ENCODE measurements around the gene SMYD3.
"Not testable (repeated sequence)": the region's sequence is repeated elsewhere in the genome, so short reads cannot be mapped to it uniquely, and the experiment has no call there.

The SMYD3 gene

DNA sequence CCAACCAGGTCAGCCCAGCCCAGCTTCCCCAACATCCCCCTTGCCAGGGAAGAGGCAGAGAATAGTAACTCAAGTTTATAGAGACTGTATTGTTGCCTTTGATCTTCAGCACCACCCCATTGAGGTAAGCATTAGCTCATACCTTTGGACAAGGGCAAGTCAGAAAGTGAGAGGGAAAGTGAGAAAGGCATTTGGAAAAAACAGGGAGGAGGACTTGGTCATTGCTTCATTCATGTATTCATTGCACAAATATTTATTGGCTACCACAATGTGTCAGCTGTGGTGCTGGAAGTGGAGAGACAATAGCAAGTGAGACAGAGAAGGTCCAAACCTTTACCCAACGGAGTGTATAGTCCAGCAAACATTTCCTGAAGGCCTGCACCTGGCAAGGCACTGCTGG lies 791.1 kb downstream of the SMYD3 start:
- H3K4me3 ChIP-seq (ENCODE audit: low read length), result no peak overlapping the region
- no peak for TF ChIP-seq ZNF274 (IDR thresholded peaks at IDR 0.05; ENCODE audit: low read depth, low read length)

DNA sequence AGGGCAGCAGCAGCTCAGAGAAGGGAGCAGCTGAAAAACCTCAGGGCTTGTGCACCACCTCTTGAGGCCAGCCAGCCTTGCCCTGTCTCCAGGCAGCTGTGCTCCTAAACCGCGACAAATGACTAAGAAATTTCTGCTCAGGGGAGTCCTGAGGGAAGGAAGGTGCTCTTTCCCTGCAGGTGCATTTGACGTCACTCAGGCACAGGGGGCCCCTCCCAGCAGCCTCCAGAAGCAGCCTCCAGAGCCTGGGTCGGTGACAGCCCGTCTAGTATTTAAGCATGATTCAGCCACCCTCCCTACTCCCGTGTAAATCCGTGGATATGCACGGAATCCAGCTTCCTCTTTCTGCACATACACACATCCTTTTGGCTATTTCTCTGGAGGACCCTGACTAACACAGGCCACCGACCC lies 791.8 kb downstream of the SMYD3 start:
- TF ChIP-seq ZNF274 (IDR thresholded peaks at IDR 0.05; ENCODE audit: low read depth, low read length), result no peak
- H3K4me3 ChIP-seq (ENCODE audit: low read length), result no peak overlapping the region

DNA sequence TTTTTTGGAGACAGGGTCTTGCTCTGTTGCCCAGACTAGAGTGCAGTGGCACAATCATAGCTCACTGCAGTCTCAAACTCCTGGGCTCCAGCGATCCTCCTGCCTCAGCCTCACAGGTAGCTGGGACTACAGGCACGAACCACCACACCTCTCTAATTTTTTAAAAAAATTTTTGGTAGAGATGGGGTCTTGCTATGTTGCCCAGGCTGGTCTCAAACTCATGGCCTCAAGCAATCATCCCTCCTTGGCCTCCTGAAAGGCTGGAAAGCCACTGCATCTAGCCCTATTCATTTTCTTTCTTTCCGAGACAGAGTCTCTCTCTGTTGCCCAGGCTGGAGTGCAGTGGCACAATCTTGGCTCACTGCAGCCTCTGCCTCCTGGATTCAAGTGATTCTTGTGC lies 793.1 kb downstream of the SMYD3 start:
- not testable (repeated sequence) for H3K4me3 ChIP-seq (ENCODE audit: low read length)

DNA sequence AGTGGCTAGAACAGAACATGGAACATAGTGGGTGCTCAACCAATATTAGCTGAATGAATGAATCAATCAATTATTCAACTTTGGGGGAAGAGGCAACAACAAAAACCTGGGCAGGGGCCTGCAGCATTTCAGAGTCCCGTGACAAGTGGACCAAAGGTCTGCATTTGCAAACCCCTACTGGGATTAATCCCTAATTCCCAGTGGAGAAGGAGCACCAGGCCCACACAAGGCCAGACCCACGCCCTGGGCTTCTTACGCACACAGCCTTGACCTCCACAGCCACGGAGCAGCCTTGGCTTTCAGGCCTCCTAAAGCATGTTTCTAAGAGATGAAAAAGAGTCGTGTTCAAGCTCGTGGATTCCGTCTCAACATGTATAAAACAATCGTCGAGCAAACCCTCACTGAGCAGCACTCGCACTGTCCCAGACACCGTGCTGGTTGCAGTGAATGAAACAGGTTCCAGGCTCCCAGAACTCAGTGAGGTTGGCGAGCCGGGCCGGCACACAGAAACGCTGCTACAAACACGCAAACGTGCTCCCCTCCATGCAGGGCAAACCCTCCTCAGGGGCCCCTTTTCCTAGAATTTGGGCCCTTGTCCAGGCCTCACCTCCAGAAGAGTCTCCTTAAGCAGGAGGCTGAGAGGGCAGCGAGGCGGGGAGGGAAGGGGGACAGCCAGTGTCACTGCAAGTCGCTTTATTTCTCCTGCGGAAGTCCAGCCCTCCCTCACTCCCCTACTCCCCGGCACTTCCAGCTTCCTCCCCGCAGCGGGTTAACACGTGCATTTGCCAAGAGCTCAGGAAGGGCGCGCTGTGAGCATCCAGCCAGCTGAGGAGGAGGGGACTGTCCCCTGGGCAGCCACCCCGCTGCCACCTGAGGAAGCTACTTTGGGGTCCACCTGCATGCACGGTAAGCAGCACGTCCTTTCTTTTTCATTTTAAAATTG lies 795.8 kb downstream of the SMYD3 start:
- TF ChIP-seq ZNF274 (IDR thresholded peaks at IDR 0.05; ENCODE audit: low read depth, low read length), result no peak
- no peak overlapping the region for H3K4me3 ChIP-seq (ENCODE audit: low read length)

DNA sequence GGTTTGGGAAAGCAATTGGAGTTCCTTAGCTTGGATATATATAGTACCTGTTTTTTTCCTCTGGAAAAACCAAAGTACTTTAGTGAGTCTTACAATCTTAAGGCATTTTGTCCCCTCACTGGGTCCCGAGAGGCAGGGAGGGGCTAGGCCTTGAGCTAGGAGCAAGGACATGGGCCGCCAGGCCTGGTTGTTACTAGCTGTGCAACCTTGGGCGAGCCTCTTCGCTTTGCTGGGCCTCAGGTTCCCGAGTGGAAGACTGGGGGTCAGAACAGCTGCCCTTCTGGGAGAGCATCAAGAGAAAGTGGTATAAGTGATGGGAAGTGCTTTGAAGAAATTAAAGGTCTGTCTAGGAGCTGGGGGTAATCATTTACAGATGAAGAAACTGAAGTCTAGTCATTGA lies 799.1 kb downstream of the SMYD3 start:
- no peak overlapping the region for H3K4me3 ChIP-seq (ENCODE audit: low read length)
- no peak for TF ChIP-seq ZNF274 (IDR thresholded peaks at IDR 0.05; ENCODE audit: low read depth, low read length)

DNA sequence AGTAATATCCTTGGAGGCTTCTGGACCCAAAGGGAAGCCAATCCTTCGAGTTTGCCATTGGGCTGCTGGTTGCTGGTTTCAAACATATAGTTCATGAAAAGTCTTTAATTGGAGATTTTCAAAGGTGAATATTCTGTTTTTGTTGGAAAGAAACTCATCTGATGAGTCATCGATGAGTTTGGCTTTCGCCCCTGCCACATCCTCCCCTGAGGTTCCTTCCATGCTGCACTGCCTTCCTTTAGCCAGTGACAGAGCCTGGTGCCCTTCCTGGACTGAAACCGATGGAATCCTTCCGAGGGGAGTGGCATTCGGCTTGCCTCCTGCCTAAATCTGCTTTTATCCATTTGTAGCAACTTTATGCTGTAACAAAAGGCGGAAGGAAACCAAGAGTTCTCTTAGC lies 802.3 kb downstream of the SMYD3 start:
- H3K4me3 ChIP-seq (ENCODE audit: low read length), result no peak overlapping the region
- no peak for TF ChIP-seq ZNF274 (IDR thresholded peaks at IDR 0.05; ENCODE audit: low read depth, low read length)

DNA sequence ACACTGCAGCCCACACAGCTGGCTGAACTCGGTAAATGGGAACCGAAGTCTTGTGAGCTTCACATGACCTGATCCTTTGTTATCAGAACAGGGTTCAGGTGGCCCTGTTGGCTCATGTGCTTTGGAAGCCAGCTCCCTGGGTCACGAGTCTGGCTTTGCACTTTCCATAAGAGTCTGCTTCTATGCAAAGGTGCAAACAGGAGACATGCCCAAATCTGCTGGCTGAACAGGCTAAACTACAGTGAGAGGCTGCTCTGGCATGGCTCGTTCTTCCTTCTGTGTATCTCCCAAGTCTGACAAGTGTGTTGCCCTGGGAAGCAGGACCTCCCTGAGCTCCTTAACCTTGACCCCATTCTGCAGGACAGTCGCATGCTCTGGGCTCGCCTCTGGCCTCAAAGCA lies 802.7 kb downstream of the SMYD3 start:
- TF ChIP-seq ZNF274 (IDR thresholded peaks at IDR 0.05; ENCODE audit: low read depth, low read length), result no peak

DNA sequence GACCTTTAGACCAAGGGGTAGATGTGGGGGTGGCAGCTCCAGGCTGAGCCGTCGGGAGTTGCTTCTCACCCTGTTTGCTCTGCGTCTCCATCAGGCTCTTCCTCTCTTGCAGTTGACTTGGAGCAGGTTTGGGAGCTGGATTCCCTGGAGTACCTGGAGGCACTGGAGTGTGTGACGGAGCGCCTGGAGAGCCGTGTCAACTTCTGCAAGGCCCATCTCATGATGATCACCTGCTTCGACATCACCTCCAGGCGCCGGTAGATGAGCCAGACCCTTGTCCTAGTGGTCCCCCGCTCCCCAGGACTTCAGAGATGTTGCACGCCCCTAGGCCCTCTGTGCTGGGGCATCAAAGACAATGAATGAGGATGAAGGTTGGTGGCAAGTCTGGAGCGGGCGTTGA lies 804.7 kb downstream of the SMYD3 start:
- H3K4me3 ChIP-seq (ENCODE audit: low read length), result no peak overlapping the region
- no peak for TF ChIP-seq ZNF274 (IDR thresholded peaks at IDR 0.05; ENCODE audit: low read depth, low read length)

More for the DNA sequence above, 802.7 kb downstream of the SMYD3 start:
- H3K4me3 ChIP-seq (ENCODE audit: low read length), result no peak overlapping the region

DNA sequence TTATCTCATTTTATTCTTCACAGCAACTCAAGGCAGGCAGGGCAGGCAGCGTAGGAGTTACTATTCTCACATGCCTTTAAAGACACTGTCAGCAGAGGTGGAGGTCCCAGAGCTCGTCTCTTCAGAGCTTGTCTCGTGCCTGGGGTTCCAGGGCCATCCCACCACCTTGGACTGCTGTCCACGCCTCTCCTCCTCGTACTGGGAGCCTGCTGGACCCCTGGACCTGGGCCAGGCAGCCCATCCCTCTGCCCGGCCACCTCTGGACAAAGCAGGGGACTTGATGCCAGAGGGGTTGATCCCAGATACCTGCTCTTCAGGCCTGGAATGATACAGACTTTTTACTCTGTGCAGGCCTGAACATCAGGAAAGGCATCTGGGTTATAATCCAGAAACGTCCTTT lies 805.4 kb downstream of the SMYD3 start:
- no peak for TF ChIP-seq ZNF274 (IDR thresholded peaks at IDR 0.05; ENCODE audit: low read depth, low read length)
- no peak overlapping the region for H3K4me3 ChIP-seq (ENCODE audit: low read length)

DNA sequence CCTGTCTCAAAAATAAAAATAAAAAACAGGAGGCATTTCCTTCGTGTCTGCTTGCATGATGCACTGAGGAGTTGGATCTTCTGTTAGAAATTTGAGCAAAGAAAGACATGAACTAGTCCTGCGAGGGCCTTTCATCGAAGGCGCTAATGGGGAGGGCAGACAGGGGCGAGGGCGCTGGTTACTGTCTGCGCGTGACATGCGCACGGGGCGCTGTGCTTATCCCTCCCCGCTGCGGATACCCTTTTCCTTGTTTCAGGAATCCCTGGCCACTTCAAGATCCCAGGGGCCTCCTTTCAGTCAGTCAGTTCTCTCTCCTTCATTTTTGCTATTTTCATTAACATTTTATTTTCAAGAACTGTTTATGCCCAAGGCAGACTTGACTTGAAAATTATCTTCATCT lies 806.4 kb downstream of the SMYD3 start:
- no peak for TF ChIP-seq ZNF274 (IDR thresholded peaks at IDR 0.05; ENCODE audit: low read depth, low read length)
- H3K4me3 ChIP-seq (ENCODE audit: low read length), result no peak overlapping the region
